Sigmoid colon (tissue), 4 donors: ENCODE data around the gene SPDYE4.

ENCODE experiments used
- EP300 ChIP-seq, 4 donors: sonication (generic); formaldehyde crosslinking; IDR thresholded peaks; one replicate each; pipeline ENCODE4 v1.6.1; 2017; ENCODE audit warnings: antibody characterized with exemption in 4 of 4
- POLR2A ChIP-seq, 2 donors: fragments of 450-650 bp; IDR thresholded peaks; one replicate each; pipeline ENCODE4 v1.6.1; 2016; ENCODE audit warnings: antibody characterized with exemption in 2 of 2, mild to moderate bottlenecking in 2 of 2, moderate library complexity in 2 of 2
- POLR2AphosphoS5 ChIP-seq, 4 donors: sonication (generic); formaldehyde crosslinking; IDR thresholded peaks; one replicate each; pipeline ENCODE4 v1.6.1; 2017; ENCODE audit warnings: antibody characterized with exemption in 4 of 4
- TF ChIP-seq, protein P1 (sequence below), 4 experiments: fragments of 450-650 bp in 3 of 4; fragments of 200-600 bp in 1 of 4; IDR thresholded peaks; one replicate each; pipeline ENCODE4 v1.5.1; 2016 to 2019; ENCODE audit warnings: antibody characterized with exemption in 4 of 4, mild to moderate bottlenecking in 3 of 4, moderate library complexity in 2 of 4

DNA sequence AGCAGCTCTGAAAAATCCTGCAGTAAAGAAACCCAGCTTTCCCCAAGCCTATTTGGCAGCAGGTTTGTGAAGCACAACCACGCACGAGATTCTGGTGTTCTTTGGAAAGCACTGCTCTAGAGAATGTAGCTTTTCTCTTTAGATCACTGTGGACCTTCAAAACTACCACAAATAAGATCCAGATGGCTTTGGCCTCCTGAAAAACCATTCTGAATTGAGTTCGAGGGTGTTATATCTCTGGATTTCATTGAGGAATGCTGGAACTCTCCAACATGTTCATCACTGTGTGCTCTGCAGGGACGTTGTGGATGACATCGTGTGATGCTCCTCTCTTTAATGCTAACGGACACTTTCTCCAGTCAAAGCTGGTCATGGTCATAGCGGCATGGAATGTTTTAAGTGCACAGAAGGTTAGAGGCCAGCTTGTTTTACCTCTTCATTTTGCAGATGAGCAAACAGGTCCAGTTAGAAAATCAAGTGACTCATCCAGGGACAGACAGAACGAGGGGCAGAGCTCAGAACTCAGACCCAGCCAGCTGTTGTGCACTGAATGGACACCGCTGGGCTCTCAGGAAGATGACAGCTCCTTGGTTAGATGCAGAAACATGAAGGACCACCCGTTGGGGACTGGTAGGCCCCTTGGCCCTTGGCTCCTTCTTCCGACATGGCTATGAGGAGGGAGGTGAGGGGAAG lies 50.9 kb downstream of the SPDYE4 start:
- TF ChIP-seq POLR2A (IDR thresholded peaks at IDR 0.05) (no peak), EP300 (IDR thresholded peaks at IDR 0.05) (no peak), POLR2AphosphoS5 (IDR thresholded peaks at IDR 0.05) (no peak)
- TF ChIP-seq, protein P1, sequence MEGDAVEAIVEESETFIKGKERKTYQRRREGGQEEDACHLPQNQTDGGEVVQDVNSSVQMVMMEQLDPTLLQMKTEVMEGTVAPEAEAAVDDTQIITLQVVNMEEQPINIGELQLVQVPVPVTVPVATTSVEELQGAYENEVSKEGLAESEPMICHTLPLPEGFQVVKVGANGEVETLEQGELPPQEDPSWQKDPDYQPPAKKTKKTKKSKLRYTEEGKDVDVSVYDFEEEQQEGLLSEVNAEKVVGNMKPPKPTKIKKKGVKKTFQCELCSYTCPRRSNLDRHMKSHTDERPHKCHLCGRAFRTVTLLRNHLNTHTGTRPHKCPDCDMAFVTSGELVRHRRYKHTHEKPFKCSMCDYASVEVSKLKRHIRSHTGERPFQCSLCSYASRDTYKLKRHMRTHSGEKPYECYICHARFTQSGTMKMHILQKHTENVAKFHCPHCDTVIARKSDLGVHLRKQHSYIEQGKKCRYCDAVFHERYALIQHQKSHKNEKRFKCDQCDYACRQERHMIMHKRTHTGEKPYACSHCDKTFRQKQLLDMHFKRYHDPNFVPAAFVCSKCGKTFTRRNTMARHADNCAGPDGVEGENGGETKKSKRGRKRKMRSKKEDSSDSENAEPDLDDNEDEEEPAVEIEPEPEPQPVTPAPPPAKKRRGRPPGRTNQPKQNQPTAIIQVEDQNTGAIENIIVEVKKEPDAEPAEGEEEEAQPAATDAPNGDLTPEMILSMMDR (IDR thresholded peaks at IDR 0.05): no peak
